ENCODE measurements around the gene STPG3. TPM values are rescaled to one million over a fixed set of nuclear protein-coding genes. Genes with fewer than 3 reads are reported as not detected.

The STPG3 gene
- total and polyA plus RNA-seq, 2 of the 13 experiments (the other 11 are each of a cell fraction or from before 2014, with no cell fraction given): not detected

- TF ChIP-seq, protein P1, sequence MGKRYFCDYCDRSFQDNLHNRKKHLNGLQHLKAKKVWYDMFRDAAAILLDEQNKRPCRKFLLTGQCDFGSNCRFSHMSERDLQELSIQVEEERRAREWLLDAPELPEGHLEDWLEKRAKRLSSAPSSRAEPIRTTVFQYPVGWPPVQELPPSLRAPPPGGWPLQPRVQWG (CRISPR knock-in tag; IDR thresholded peaks at IDR 0.05; ENCODE audit: borderline replicate concordance, low read depth): no peak
- TF ChIP-seq HCFC1 (IDR thresholded peaks at IDR 0.05; ENCODE audit: low read depth, low read length) (peak; percentile 26; the same call in 1 of the 2 replicates), CHD4 (IDR thresholded peaks at IDR 0.05; ENCODE audit: borderline replicate concordance, low read length) (no peak), BRCA1 (CRISPR knock-in tag; IDR thresholded peaks at IDR 0.05) (peak; percentile 82; the same call in 1 of the 2 replicates), MLXIP (CRISPR knock-in tag; IDR thresholded peaks at IDR 0.05; ENCODE audit: borderline replicate concordance) (peak; percentile 20; the same call in 1 of the 2 replicates), ZNF335 (CRISPR knock-in tag; IDR thresholded peaks at IDR 0.05) (no peak), SNAPC5 (CRISPR knock-in tag; IDR thresholded peaks at IDR 0.05; ENCODE audit: borderline replicate concordance) (0 out of 2 replicates have a peak, but pooled peaks have one; percentile 76), ZNF746 (CRISPR knock-in tag; IDR thresholded peaks at IDR 0.05) (no peak; the same call in 1 of the 2 replicates), YEATS2 (CRISPR knock-in tag; IDR thresholded peaks at IDR 0.05; ENCODE audit: borderline replicate concordance) (0 out of 2 replicates have a peak, but pooled peaks have one; percentile 48), ZNF101 (CRISPR knock-in tag; IDR thresholded peaks at IDR 0.05; ENCODE audit: borderline replicate concordance, low read depth) (no peak), NCOA2 (CRISPR knock-in tag; IDR thresholded peaks at IDR 0.05) (peak; percentile 68; the same call in 1 of the 2 replicates), ZNF337 (CRISPR knock-in tag; IDR thresholded peaks at IDR 0.05; ENCODE audit: borderline replicate concordance, low read depth) (no peak), ZNF232 (CRISPR knock-in tag; IDR thresholded peaks at IDR 0.05; ENCODE audit: borderline replicate concordance) (peak; percentile 70; the same call in 1 of the 2 replicates), RBFOX2 (IDR thresholded peaks at IDR 0.05; ENCODE audit: low read depth, low read length) (peak; percentile 87), ZNF382 (CRISPR knock-in tag; IDR thresholded peaks at IDR 0.05; ENCODE audit: borderline replicate concordance) (no peak), GPN1 (CRISPR knock-in tag; IDR thresholded peaks at IDR 0.05; ENCODE audit: borderline replicate concordance) (no peak), HINFP (CRISPR knock-in tag; IDR thresholded peaks at IDR 0.05; ENCODE audit: low read depth) (no peak), ZNF577 (CRISPR knock-in tag; IDR thresholded peaks at IDR 0.05; ENCODE audit: borderline replicate concordance, low read depth) (no peak), SOX5 (CRISPR knock-in tag; IDR thresholded peaks at IDR 0.05; ENCODE audit: borderline replicate concordance) (0 out of 2 replicates have a peak, but pooled peaks have one; percentile 30), THAP9 (CRISPR knock-in tag; IDR thresholded peaks at IDR 0.05; ENCODE audit: borderline replicate concordance) (0 out of 2 replicates have a peak, but pooled peaks have one; percentile 10), MED8 (CRISPR knock-in tag; IDR thresholded peaks at IDR 0.05; ENCODE audit: insufficient replicate concordance) (peak; percentile 69)
These were observed 10.1 kb upstream of the STPG3 start, which contains the start of gene TUBB4B (continued) for GRCh38 chr9:137240841-137241489.

Measured in HepG2 (cell line).